Measurements from ENCODE around the gene GALNT18.

DNA sequence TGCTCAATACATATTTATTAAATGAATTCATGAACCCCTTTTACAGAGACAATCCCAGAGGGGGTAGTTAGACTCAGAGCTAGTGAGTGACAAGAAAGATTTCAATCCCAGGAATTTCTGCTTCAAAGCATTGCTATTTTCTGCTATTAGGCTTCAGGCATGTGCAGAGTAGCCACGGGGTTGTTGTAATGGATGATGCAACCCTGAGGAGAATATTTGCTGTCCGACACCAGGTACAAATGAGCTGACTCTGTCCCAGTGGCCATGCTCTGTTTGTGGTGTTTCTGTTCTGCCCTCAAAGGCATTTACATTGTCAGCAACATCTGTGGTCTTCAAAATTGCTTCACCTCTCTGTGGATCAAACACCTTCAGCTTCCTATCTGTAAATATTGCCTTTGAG, 371.3 kb downstream of the GALNT18 start:
- no peak for TF ChIP-seq CREB5 (CRISPR knock-in tag; IDR thresholded peaks at IDR 0.05; ENCODE audit: low read depth)
- TF ChIP-seq ARNTL (CRISPR knock-in tag; IDR thresholded peaks at IDR 0.05; ENCODE audit: borderline replicate concordance, low read depth): no peak
- TF ChIP-seq ZNF8 (CRISPR knock-in tag; IDR thresholded peaks at IDR 0.05): no peak
- TF ChIP-seq, protein P1, sequence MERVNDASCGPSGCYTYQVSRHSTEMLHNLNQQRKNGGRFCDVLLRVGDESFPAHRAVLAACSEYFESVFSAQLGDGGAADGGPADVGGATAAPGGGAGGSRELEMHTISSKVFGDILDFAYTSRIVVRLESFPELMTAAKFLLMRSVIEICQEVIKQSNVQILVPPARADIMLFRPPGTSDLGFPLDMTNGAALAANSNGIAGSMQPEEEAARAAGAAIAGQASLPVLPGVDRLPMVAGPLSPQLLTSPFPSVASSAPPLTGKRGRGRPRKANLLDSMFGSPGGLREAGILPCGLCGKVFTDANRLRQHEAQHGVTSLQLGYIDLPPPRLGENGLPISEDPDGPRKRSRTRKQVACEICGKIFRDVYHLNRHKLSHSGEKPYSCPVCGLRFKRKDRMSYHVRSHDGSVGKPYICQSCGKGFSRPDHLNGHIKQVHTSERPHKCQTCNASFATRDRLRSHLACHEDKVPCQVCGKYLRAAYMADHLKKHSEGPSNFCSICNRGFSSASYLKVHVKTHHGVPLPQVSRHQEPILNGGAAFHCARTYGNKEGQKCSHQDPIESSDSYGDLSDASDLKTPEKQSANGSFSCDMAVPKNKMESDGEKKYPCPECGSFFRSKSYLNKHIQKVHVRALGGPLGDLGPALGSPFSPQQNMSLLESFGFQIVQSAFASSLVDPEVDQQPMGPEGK (CRISPR knock-in tag; IDR thresholded peaks at IDR 0.05; ENCODE audit: borderline replicate concordance): no peak
- TF ChIP-seq TOX (CRISPR knock-in tag; IDR thresholded peaks at IDR 0.05; ENCODE audit: borderline replicate concordance): no peak
- TF ChIP-seq, protein P2, sequence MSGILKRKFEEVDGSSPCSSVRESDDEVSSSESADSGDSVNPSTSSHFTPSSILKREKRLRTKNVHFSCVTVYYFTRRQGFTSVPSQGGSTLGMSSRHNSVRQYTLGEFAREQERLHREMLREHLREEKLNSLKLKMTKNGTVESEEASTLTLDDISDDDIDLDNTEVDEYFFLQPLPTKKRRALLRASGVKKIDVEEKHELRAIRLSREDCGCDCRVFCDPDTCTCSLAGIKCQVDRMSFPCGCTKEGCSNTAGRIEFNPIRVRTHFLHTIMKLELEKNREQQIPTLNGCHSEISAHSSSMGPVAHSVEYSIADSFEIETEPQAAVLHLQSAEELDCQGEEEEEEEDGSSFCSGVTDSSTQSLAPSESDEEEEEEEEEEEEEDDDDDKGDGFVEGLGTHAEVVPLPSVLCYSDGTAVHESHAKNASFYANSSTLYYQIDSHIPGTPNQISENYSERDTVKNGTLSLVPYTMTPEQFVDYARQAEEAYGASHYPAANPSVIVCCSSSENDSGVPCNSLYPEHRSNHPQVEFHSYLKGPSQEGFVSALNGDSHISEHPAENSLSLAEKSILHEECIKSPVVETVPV (CRISPR knock-in tag; IDR thresholded peaks at IDR 0.05): no peak
- TF ChIP-seq CSDC2 (CRISPR knock-in tag; IDR thresholded peaks at IDR 0.05): no peak
- TF ChIP-seq ZFP30 (CRISPR knock-in tag; IDR thresholded peaks at IDR 0.05): no peak
- TF ChIP-seq OSR1 (CRISPR knock-in tag; IDR thresholded peaks at IDR 0.05): no peak

All from SK-N-SH treated with all-trans-retinoic acid at 6 μM for 48 hours (cell line).